H1 (cell line): ENCODE results near the gene ARMH4. TPM values are rescaled to one million over a fixed set of nuclear protein-coding genes. Genes with fewer than 3 reads are reported as not detected.
A peak's percentile ranks its signal among the peaks of the same experiment; 100 is the strongest.

ENCODE experiments used
- CTCF ChIA-PET: fragments of 300-600 bp; sonication (Branson Sonifier 250); formaldehyde crosslinking; loops from one replicate; lab custom pipeline; 2021; ENCODE audit not compliant: partially characterized antibody; lab: Charles Lee
- POLR2A ChIA-PET: fragments of 300-600 bp; sonication (Branson Sonifier 250); formaldehyde crosslinking; loops from one replicate; lab custom pipeline; 2021; ENCODE audit warnings: inconsistent platforms; ENCODE audit not compliant: partially characterized antibody; lab: Charles Lee
- DNase-seq, 2 experiments: peaks; one replicate each; pipeline versions ENCODE4 v3.0.0 to v3.0.0-alpha.2; 2010 to 2022; ENCODE audit warnings: low spot score in 2 of 2, low read depth in 1 of 2, mixed read lengths in 1 of 2
- FAIRE-seq: peaks from 2 replicates; lab custom pipeline; 2011; peaks lifted over from hg19 to GRCh38; lab: Jason Lieb, UNC
- H2AFZ ChIP-seq: 2 replicates; pipeline ENCODE4 v1.8.1; 2012; ENCODE audit warnings: low read length, inconsistent platforms
- H2AK5ac ChIP-seq: 2 replicates; pipeline ENCODE4 v1.6.1; 2013; ENCODE audit warnings: low read depth, low read length
- H2BK120ac ChIP-seq: replicated peaks from 2 replicates; pipeline ENCODE3; 2013; ENCODE audit warnings: low read depth, low read length, inconsistent platforms
- H2BK12ac ChIP-seq: 2 replicates; pipeline ENCODE4 v1.6.1; 2013; ENCODE audit warnings: low read depth, low read length
- H2BK15ac ChIP-seq: 2 replicates; pipeline ENCODE4 v1.6.1; 2013; ENCODE audit warnings: low read length
- H2BK20ac ChIP-seq: 2 replicates; pipeline ENCODE4 v1.6.1; 2013; ENCODE audit warnings: low read length
- H2BK5ac ChIP-seq: 2 replicates; pipeline ENCODE4 v1.6.1; 2013; ENCODE audit warnings: low read depth, low read length
- H3K14ac ChIP-seq: 2 replicates; pipeline ENCODE4 v1.6.1; 2013; ENCODE audit warnings: inconsistent platforms; ENCODE audit not compliant: insufficient read length
- H3K18ac ChIP-seq: 2 replicates; pipeline ENCODE4 v1.6.1; 2013; ENCODE audit warnings: low read length; ENCODE audit errors: extremely low read depth
- H3K23ac ChIP-seq: 2 replicates; pipeline ENCODE4 v1.6.1; 2013; ENCODE audit warnings: inconsistent platforms; ENCODE audit not compliant: insufficient read length
- H3K23me2 ChIP-seq: 2 replicates; pipeline ENCODE4 v1.6.1; 2013; ENCODE audit warnings: low read depth, low read length
- H3K27ac ChIP-seq: 2 replicates; pipeline ENCODE4 v1.6.1; 2011; ENCODE audit warnings: low read depth, low read length, inconsistent platforms
- H3K27me3 ChIP-seq, 4 experiments: replicated peaks in 1 of 4; 1 replicate in 1 of 4; 2 replicates in 3 of 4; pipeline versions ENCODE4 v1.6.1 to v1.8.1; 2011 to 2013; ENCODE audit warnings: low read length in 3 of 4, mild to moderate bottlenecking in 3 of 4, inconsistent platforms in 2 of 4, mixed read lengths in 2 of 4, moderate library complexity in 1 of 4; ENCODE audit not compliant: control insufficient read depth in 3 of 4, insufficient read depth in 3 of 4; ENCODE audit errors: extremely low read depth in 1 of 4
- H3K36me3 ChIP-seq, 4 experiments: 2 replicates each; pipeline versions ENCODE4 v1.6.1 to v1.8.1; 2011 to 2013; ENCODE audit warnings: mild to moderate bottlenecking in 4 of 4, low read length in 3 of 4, moderate library complexity in 2 of 4, control low read depth in 1 of 4, inconsistent platforms in 1 of 4; ENCODE audit not compliant: insufficient read depth in 4 of 4, control insufficient read depth in 2 of 4
- H3K4ac ChIP-seq: replicated peaks from 2 replicates; pipeline ENCODE3; 2013; ENCODE audit warnings: low read length, low read depth, mixed read lengths, inconsistent platforms; ENCODE audit not compliant: insufficient read length
- H3K4me1 ChIP-seq, 4 experiments: replicated peaks in 1 of 4; 1 replicate in 1 of 4; 2 replicates in 3 of 4; pipeline versions ENCODE4 v1.6.1 to v1.8.1; 2011 to 2013; ENCODE audit warnings: low read length in 3 of 4, inconsistent platforms in 2 of 4, mixed read lengths in 1 of 4; ENCODE audit not compliant: insufficient read depth in 4 of 4, control insufficient read depth in 3 of 4
- H3K4me2 ChIP-seq, 2 experiments: 2 replicates each; pipeline versions ENCODE4 v1.6.1 to v1.8.1; 2011 to 2013; ENCODE audit warnings: low read depth in 2 of 2, low read length in 2 of 2, control low read depth in 1 of 2, inconsistent platforms in 1 of 2, mild to moderate bottlenecking in 1 of 2; ENCODE audit not compliant: insufficient read depth in 1 of 2
- H3K4me3 ChIP-seq, 4 experiments: fragments of 200-600, 300-600 bp in 1 of 4; sonication (generic), shearing (Covaris generic), sonication (Bioruptor Twin) in 1 of 4; 2 replicates each; pipeline versions ENCODE4 v1.5.1 to v1.8.1; 2011 to 2016; ENCODE audit warnings: low read length in 4 of 4, low read depth in 3 of 4, control low read depth in 2 of 4, inconsistent platforms in 2 of 4, mild to moderate bottlenecking in 2 of 4, mixed read lengths in 1 of 4, moderate library complexity in 1 of 4; ENCODE audit not compliant: insufficient read depth in 2 of 4; ENCODE audit errors: extremely low read depth in 1 of 4
- H3K56ac ChIP-seq: replicated peaks from 2 replicates; pipeline ENCODE3; 2013; ENCODE audit warnings: low read depth, mild to moderate bottlenecking, mixed read lengths, low read length, inconsistent platforms; ENCODE audit not compliant: insufficient read length
- H3K79me1 ChIP-seq: 2 replicates; pipeline ENCODE4 v1.6.1; 2013; ENCODE audit warnings: low read depth, low read length, control low read depth
- H3K79me2 ChIP-seq, 2 experiments: 2 replicates each; pipeline versions ENCODE4 v1.6.1 to v1.8.1; 2012 to 2013; ENCODE audit warnings: low read length in 2 of 2, mild to moderate bottlenecking in 2 of 2, inconsistent platforms in 1 of 2; ENCODE audit not compliant: insufficient read depth in 2 of 2, control insufficient read depth in 1 of 2
- H3K9ac ChIP-seq, 4 experiments: replicated peaks in 1 of 4; 1 replicate in 1 of 4; 2 replicates in 3 of 4; pipeline versions ENCODE4 v1.6.1 to v1.8.1; 2011 to 2013; ENCODE audit warnings: low read depth in 3 of 4, low read length in 3 of 4, control low read depth in 2 of 4, mild to moderate bottlenecking in 2 of 4, moderate library complexity in 2 of 4, inconsistent platforms in 1 of 4; ENCODE audit errors: extremely low read depth in 1 of 4
- H3K9me3 ChIP-seq, 2 experiments: 2 replicates each; pipeline versions ENCODE4 v1.6.1 to v1.8.1; 2012 to 2013; ENCODE audit warnings: mild to moderate bottlenecking in 2 of 2, moderate library complexity in 2 of 2, control low read depth in 1 of 2, inconsistent platforms in 1 of 2, low read depth in 1 of 2, low read length in 1 of 2, mixed read lengths in 1 of 2; ENCODE audit not compliant: insufficient read depth in 2 of 2
- H4K20me1 ChIP-seq, 2 experiments: replicated peaks in 1 of 2; 2 replicates each; pipeline versions ENCODE3 to v1.8.1; 2011 to 2013; ENCODE audit warnings: inconsistent platforms in 2 of 2, low read length in 2 of 2, mild to moderate bottlenecking in 1 of 2; ENCODE audit not compliant: insufficient read depth in 2 of 2, control insufficient read depth in 1 of 2
- H4K5ac ChIP-seq: 2 replicates; pipeline ENCODE4 v1.6.1; 2013; ENCODE audit warnings: low read length, low read depth, mixed read lengths, inconsistent platforms; ENCODE audit not compliant: insufficient read length
- H4K8ac ChIP-seq: 2 replicates; pipeline ENCODE4 v1.8.0; 2013; ENCODE audit warnings: mild to moderate bottlenecking, moderate library complexity, low read length, inconsistent platforms; ENCODE audit not compliant: insufficient read depth; ENCODE audit errors: extremely low read depth
- H4K91ac ChIP-seq: replicated peaks from 2 replicates; pipeline ENCODE3; 2013; ENCODE audit warnings: low read length, mixed read lengths, inconsistent platforms; ENCODE audit not compliant: insufficient read length
- MAFK ChIP-seq: IDR thresholded peaks from 2 replicates; pipeline ENCODE4 v1.6.1; 2012; ENCODE audit warnings: low read depth, mild to moderate bottlenecking, improper control_type of control experiment, low read length
- SIX5 ChIP-seq: IDR thresholded peaks from 2 replicates; pipeline ENCODE4 v1.6.1; 2011; ENCODE audit warnings: mild to moderate bottlenecking, low read depth, low read length
- WGBS, 2 experiments: shearing (Covaris generic) in 1 of 2; methylation state at CpG; one replicate each; pipeline versions ENCODE4 v1.1.6 to v1.1.7; 2013 to 2015; ENCODE audit warnings: low lambda C conversion rate in 2 of 2, mixed read lengths in 2 of 2, inconsistent platforms in 1 of 2, low coverage in 1 of 2, missing lambda C conversion rate in 1 of 2; ENCODE audit not compliant: insufficient replicate concordance in 2 of 2, insufficient coverage in 1 of 2, insufficient read length in 1 of 2; ENCODE audit errors: extremely low coverage in 1 of 2, missing lambda C conversion rate in 1 of 2; 5-methylcytosine and 5-hydroxymethylcytosine counted together
- polyA plus RNA-seq, 7 experiments: library from polyadenylated mRNA; depleted of rRNA in 3 of 7; stranded (reverse) in 5 of 7; unstranded in 2 of 7; fragments of >200 nt in 5 of 7; fragments of 200-250 nt in 2 of 7; gene quantifications; 1 replicate in 5 of 7; 2 replicates in 1 of 7; 4 replicates in 1 of 7; pipeline versions ENCODE4 v1.2.1 to v1.2.3, GENCODE V29; 2011 to 2013; ENCODE audit warnings: missing spikeins in 2 of 7, mixed read lengths in 2 of 7
- total RNA-seq: library from RNA; stranded (reverse); fragmentation: NEBNext Ultra II Directional; extraction: Animal tissue kit (Norgen Biotek cat#: 25700); gene quantifications from 2 replicates; pipeline ENCODE4 v1.2.1, GENCODE V29; 2021
- TF ChIP-seq, protein P1 (sequence below), 3 experiments: IDR thresholded peaks; 1 replicate in 2 of 3; 2 replicates in 1 of 3; pipeline versions ENCODE4 v1.5.1 to v1.6.1; 2011; ENCODE audit warnings: low read length in 3 of 3, mild to moderate bottlenecking in 3 of 3, inconsistent platforms in 2 of 3, low read depth in 1 of 3, moderate library complexity in 1 of 3; ENCODE audit not compliant: insufficient read depth in 1 of 3; ENCODE audit errors: control extremely low read depth in 1 of 3

Gene ARMH4
- total and polyA plus RNA-seq, 2 of the 8 experiments (the other 6 are each of a cell fraction or from before 2014, with no cell fraction given) = 7.1 to 25.4 TPM

GRCh38 chr14:58200846-58201245 is 48.8 kb upstream of the ARMH4 start:
- peak overlapping the region; percentile 86 to 97 (median 94) for H3K4me3 ChIP-seq
- H2BK120ac ChIP-seq = no peak overlapping the region
- H3K79me1 ChIP-seq = no peaks in the 10 kb centered on the region
- DNase-seq (no peak), FAIRE-seq (no peak)
- POLR2A ChIA-PET = interaction anchor here (1.0 to 1.7 kb wide), 4 partner anchors 22 to 98 kb away, joined by 3 to 9 read pairs (median 5); partner anchors contain the start of genes ARID4A and PSMA3
- no peaks in the 10 kb centered on the region for H4K20me1 ChIP-seq
- CTCF ChIA-PET = interaction anchor here (1.5 kb wide), 1 partner anchor 95 kb away, joined by 4 read pairs; no protein-coding TSS in a partner anchor
- H4K5ac ChIP-seq = no peak overlapping the region
- no peak overlapping the region for H3K23ac ChIP-seq
- no peak overlapping the region for H3K56ac ChIP-seq
- peak overlapping the region; percentile 65; the same call in 1 of the 2 replicates for H2AFZ ChIP-seq
- no peak overlapping the region for H4K8ac ChIP-seq
- WGBS, 2 experiments = 57% methylated on average over 2 of the region's 2 CpGs; no CpG with 5 or more reads in 1 of the 2 experiments
- H3K36me3 ChIP-seq = peaks cover 0 to 4% (median 0%) of the 10 kb centered on the region in 4 experiments; a peak in 2 of 8 replicates
- no peak overlapping the region for H2AK5ac ChIP-seq
- no peak overlapping the region for H2BK20ac ChIP-seq
- no peak overlapping the region for H3K14ac ChIP-seq
- no peaks in the 10 kb centered on the region for H3K4me1 ChIP-seq
- no peaks in the 10 kb centered on the region for H3K27me3 ChIP-seq
- no peaks in the 10 kb centered on the region for H3K23me2 ChIP-seq
- no peak overlapping the region for H3K18ac ChIP-seq
- peak overlapping the region in 3 of 4 experiments; percentile 65 to 86 (median 82); a peak in 4 of 7 replicates for H3K9ac ChIP-seq
- no peak overlapping the region for H2BK12ac ChIP-seq
- peak overlapping the region; percentile 78 to 83 for H3K4me2 ChIP-seq
- H3K4ac ChIP-seq = no peak overlapping the region
- no peak overlapping the region for H2BK15ac ChIP-seq
- peaks cover 0 to 18% of the 10 kb centered on the region in 2 experiments; a peak in 3 of 4 replicates for H3K79me2 ChIP-seq
- H2BK5ac ChIP-seq = no peak overlapping the region
- H3K27ac ChIP-seq = no peak overlapping the region
- no peaks in the 10 kb centered on the region for H3K9me3 ChIP-seq
- no peak overlapping the region for H4K91ac ChIP-seq
- TF ChIP-seq SIX5 = no peak
- TF ChIP-seq, protein P1, sequence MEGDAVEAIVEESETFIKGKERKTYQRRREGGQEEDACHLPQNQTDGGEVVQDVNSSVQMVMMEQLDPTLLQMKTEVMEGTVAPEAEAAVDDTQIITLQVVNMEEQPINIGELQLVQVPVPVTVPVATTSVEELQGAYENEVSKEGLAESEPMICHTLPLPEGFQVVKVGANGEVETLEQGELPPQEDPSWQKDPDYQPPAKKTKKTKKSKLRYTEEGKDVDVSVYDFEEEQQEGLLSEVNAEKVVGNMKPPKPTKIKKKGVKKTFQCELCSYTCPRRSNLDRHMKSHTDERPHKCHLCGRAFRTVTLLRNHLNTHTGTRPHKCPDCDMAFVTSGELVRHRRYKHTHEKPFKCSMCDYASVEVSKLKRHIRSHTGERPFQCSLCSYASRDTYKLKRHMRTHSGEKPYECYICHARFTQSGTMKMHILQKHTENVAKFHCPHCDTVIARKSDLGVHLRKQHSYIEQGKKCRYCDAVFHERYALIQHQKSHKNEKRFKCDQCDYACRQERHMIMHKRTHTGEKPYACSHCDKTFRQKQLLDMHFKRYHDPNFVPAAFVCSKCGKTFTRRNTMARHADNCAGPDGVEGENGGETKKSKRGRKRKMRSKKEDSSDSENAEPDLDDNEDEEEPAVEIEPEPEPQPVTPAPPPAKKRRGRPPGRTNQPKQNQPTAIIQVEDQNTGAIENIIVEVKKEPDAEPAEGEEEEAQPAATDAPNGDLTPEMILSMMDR (IDR thresholded peaks at IDR 0.05; ENCODE audit: control extremely low read depth in 1 of 3, insufficient read depth in 1 of 3, low read depth in 1 of 3, low read length in 3 of 3) = no peak
- TF ChIP-seq MAFK = no peak
